GM12891 (cell line): ENCODE results near the gene RHBG.

Experiments
- PAX5 ChIP-seq: IDR thresholded peaks from 2 replicates; pipeline ENCODE4 v1.6.1; 2011; ENCODE audit warnings: low read length, moderate library complexity, mild to moderate bottlenecking; ENCODE audit not compliant: insufficient read depth, severe bottlenecking
- POLR2A ChIP-seq: IDR thresholded peaks from 2 replicates; pipeline ENCODE4 v1.6.1; 2011; ENCODE audit warnings: low read depth, low read length, control low read depth
- POLR2AphosphoS5 ChIP-seq: IDR thresholded peaks from 2 replicates; pipeline ENCODE4 v1.6.1; 2011; ENCODE audit warnings: low read depth, low read length, control low read depth
- TAF1 ChIP-seq: IDR thresholded peaks from 2 replicates; pipeline ENCODE4 v1.6.1; 2011; ENCODE audit warnings: low read depth, low read length, control low read depth

- TF ChIP-seq TAF1 (no peak), POLR2A (no peak), POLR2AphosphoS5 (no peak), PAX5 (no peak)
These were observed 43.8 kb downstream of the RHBG start for GRCh38 chr1:156412653-156413321.
